ENCODE measurements around the gene PADI4.

The PADI4 gene

GRCh38 chr1:17290553-17290952 is 17.4 kb upstream of the PADI4 start:
- no peaks in the 10 kb centered on the region for H3K4me1 ChIP-seq (ENCODE audit: low read length)
- no peak overlapping the region for H3K9ac ChIP-seq (ENCODE audit: low read length)
- H3K4me2 ChIP-seq (ENCODE audit: low read length) = no peak overlapping the region
- H3K4me3 ChIP-seq (ENCODE audit: low read length) = no peak overlapping the region
- no peaks in the 10 kb centered on the region for H3K79me2 ChIP-seq (ENCODE audit: low read length)
- no peaks in the 10 kb centered on the region for H3K9me3 ChIP-seq (ENCODE audit: insufficient read depth, low read length)
- H2AFZ ChIP-seq (ENCODE audit: low read depth, low read length) = no peak overlapping the region
- TF ChIP-seq CTCF (IDR thresholded peaks at IDR 0.05; ENCODE audit: low read depth, low read length) = no peak
- TF ChIP-seq EZH2phosphoT487 (IDR thresholded peaks at IDR 0.05; ENCODE audit: low read depth) = no peak
- H4K20me1 ChIP-seq (ENCODE audit: insufficient read depth, low read length) = no peaks in the 10 kb centered on the region
- no peaks in the 10 kb centered on the region for H3K36me3 ChIP-seq (replicated peaks; ENCODE audit: low read depth, low read length)
- no peak overlapping the region for H3K27ac ChIP-seq (ENCODE audit: low read length)
- H3K27me3 ChIP-seq (ENCODE audit: low read depth, low read length) = no peaks in the 10 kb centered on the region

GRCh38 chr1:17292299-17293160 is 15.5 kb upstream of the PADI4 start:
- Histone ChIP-seq H2AFZ (ENCODE audit: low read depth, low read length) (no peak overlapping the region), H3K79me2 (ENCODE audit: low read length) (no peaks in the 10 kb centered on the region), H3K27ac (ENCODE audit: low read length) (no peak overlapping the region), H3K9ac (ENCODE audit: low read length) (no peak overlapping the region), H3K27me3 (ENCODE audit: low read depth, low read length) (no peaks in the 10 kb centered on the region), H4K20me1 (ENCODE audit: insufficient read depth, low read length) (no peaks in the 10 kb centered on the region), H3K4me3 (ENCODE audit: low read length) (no peak overlapping the region), H3K4me2 (ENCODE audit: low read length) (no peak overlapping the region), H3K4me1 (ENCODE audit: low read length) (no peaks in the 10 kb centered on the region), H3K9me3 (ENCODE audit: insufficient read depth, low read length) (no peaks in the 10 kb centered on the region), H3K36me3 (replicated peaks; ENCODE audit: low read depth, low read length) (no peaks in the 10 kb centered on the region)
- no peak for TF ChIP-seq CTCF (IDR thresholded peaks at IDR 0.05; ENCODE audit: low read depth, low read length)
- TF ChIP-seq EZH2phosphoT487 (IDR thresholded peaks at IDR 0.05; ENCODE audit: low read depth) = no peak

GRCh38 chr1:17293681-17294425 is 14.1 kb upstream of the PADI4 start:
- Histone ChIP-seq H3K4me2 (ENCODE audit: low read length) (no peak overlapping the region), H3K4me3 (ENCODE audit: low read length) (no peak overlapping the region), H3K27ac (ENCODE audit: low read length) (no peak overlapping the region), H3K27me3 (ENCODE audit: low read depth, low read length) (no peaks in the 10 kb centered on the region), H3K9me3 (ENCODE audit: insufficient read depth, low read length) (no peaks in the 10 kb centered on the region), H3K36me3 (replicated peaks; ENCODE audit: low read depth, low read length) (no peaks in the 10 kb centered on the region), H3K4me1 (ENCODE audit: low read length) (no peaks in the 10 kb centered on the region), H3K9ac (ENCODE audit: low read length) (no peak overlapping the region), H4K20me1 (ENCODE audit: insufficient read depth, low read length) (no peaks in the 10 kb centered on the region), H3K79me2 (ENCODE audit: low read length) (no peaks in the 10 kb centered on the region), H2AFZ (ENCODE audit: low read depth, low read length) (no peak overlapping the region)
- TF ChIP-seq CTCF (IDR thresholded peaks at IDR 0.05; ENCODE audit: low read depth, low read length) (no peak), EZH2phosphoT487 (IDR thresholded peaks at IDR 0.05; ENCODE audit: low read depth) (no peak)

- H3K9me3 ChIP-seq (ENCODE audit: insufficient read depth, low read length) = no peaks in the 10 kb centered on the region
- TF ChIP-seq EZH2phosphoT487 (IDR thresholded peaks at IDR 0.05; ENCODE audit: low read depth) (no peak), CTCF (IDR thresholded peaks at IDR 0.05; ENCODE audit: low read depth, low read length) (no peak)
- no peaks in the 10 kb centered on the region for H3K36me3 ChIP-seq (replicated peaks; ENCODE audit: low read depth, low read length)
- no peak overlapping the region for H2AFZ ChIP-seq (ENCODE audit: low read depth, low read length)
- H3K27me3 ChIP-seq (ENCODE audit: low read depth, low read length) = no peaks in the 10 kb centered on the region
- no peaks in the 10 kb centered on the region for H4K20me1 ChIP-seq (ENCODE audit: insufficient read depth, low read length)
- no peak overlapping the region for H3K4me2 ChIP-seq (ENCODE audit: low read length)
- no peak overlapping the region for H3K9ac ChIP-seq (ENCODE audit: low read length)
- H3K4me1 ChIP-seq (ENCODE audit: low read length) = no peaks in the 10 kb centered on the region
- no peaks in the 10 kb centered on the region for H3K79me2 ChIP-seq (ENCODE audit: low read length)
- H3K27ac ChIP-seq (ENCODE audit: low read length) = no peak overlapping the region
- H3K4me3 ChIP-seq (ENCODE audit: low read length) = no peak overlapping the region
These were observed 12.7 kb upstream of the PADI4 start for GRCh38 chr1:17295292-17295691.
